ENCODE measurements around the gene MPHOSPH9. TPM values are rescaled to one million over a fixed set of nuclear protein-coding genes. Genes with fewer than 3 reads are reported as not detected.

Gene MPHOSPH9
- total RNA-seq, 2 donors from 2014 or later: 68.4 to 85.3 TPM

GRCh38 chr12:123229051-123229450 lies 3.9 kb downstream of the MPHOSPH9 start:
- TF ChIP-seq CTCF (conservative IDR thresholded peaks at IDR 0.05): no peak
- peaks cover 19% of the 10 kb centered on the region for H3K36me3 Mint-ChIP-seq (ENCODE audit: low read depth)

GRCh38 chr12:123227581-123228258 lies 5.2 kb downstream of the MPHOSPH9 start:
- Histone ChIP-seq H3K4me3 (ENCODE audit: low read length) (no peak overlapping the region), H3K9ac (ENCODE audit: extremely low read depth, low read length, poor library complexity, severe bottlenecking) (no peak overlapping the region), H3K27me3 (ENCODE audit: control insufficient read depth, insufficient read depth, low read length, poor library complexity, severe bottlenecking) (no peaks in the 10 kb centered on the region), H3K36me3 (ENCODE audit: control insufficient read depth, insufficient read depth, low read length) (peaks cover 20% of the 10 kb centered on the region), H3K9me3 (ENCODE audit: control insufficient read depth, low read length) (no peaks in the 10 kb centered on the region), H3K4me1 (ENCODE audit: control insufficient read depth, insufficient read depth, low read length) (no peaks in the 10 kb centered on the region), H3K27ac (ENCODE audit: low read depth, low read length) (no peak overlapping the region)
- DNase-seq: no peak
- H3K27me3 Mint-ChIP-seq (ENCODE audit: insufficient read depth): no peaks in the 10 kb centered on the region
- TF ChIP-seq CTCF (conservative IDR thresholded peaks at IDR 0.05): no peak
- no peaks in the 10 kb centered on the region for H3K9me3 Mint-ChIP-seq
- 74 to 77% methylated on average over 5 of the region's 5 CpGs for WGBS, 2 experiments (ENCODE audit: insufficient coverage in 1 of 2, insufficient read length in 1 of 2)
- no peak overlapping the region for H3K4me3 Mint-ChIP-seq
- H3K4me1 Mint-ChIP-seq: peaks cover 5% of the 10 kb centered on the region
- peaks cover 27% of the 10 kb centered on the region for H3K36me3 Mint-ChIP-seq (ENCODE audit: low read depth)
- H3K27ac Mint-ChIP-seq: no peak overlapping the region

More at GRCh38 chr12:123229051-123229450, 3.9 kb downstream of the MPHOSPH9 start:
- no peak overlapping the region for H3K27ac ChIP-seq (ENCODE audit: low read depth, low read length)
- H3K36me3 ChIP-seq (ENCODE audit: control insufficient read depth, insufficient read depth, low read length): peaks cover 19% of the 10 kb centered on the region
- no peak overlapping the region for H3K9ac ChIP-seq (ENCODE audit: extremely low read depth, low read length, poor library complexity, severe bottlenecking)
- no peaks in the 10 kb centered on the region for H3K27me3 Mint-ChIP-seq (ENCODE audit: insufficient read depth)
- H3K27me3 ChIP-seq (ENCODE audit: control insufficient read depth, insufficient read depth, low read length, poor library complexity, severe bottlenecking): no peaks in the 10 kb centered on the region
- no peaks in the 10 kb centered on the region for H3K9me3 ChIP-seq (ENCODE audit: control insufficient read depth, low read length)
- no peak for DNase-seq
- no peak overlapping the region for H3K27ac Mint-ChIP-seq
- peaks cover 5% of the 10 kb centered on the region for H3K4me1 Mint-ChIP-seq
- no peak overlapping the region for H3K4me3 ChIP-seq (ENCODE audit: low read length)
- H3K9me3 Mint-ChIP-seq: no peaks in the 10 kb centered on the region
- 87 to 93% methylated on average over 3 of the region's 3 CpGs for WGBS, 2 experiments (ENCODE audit: insufficient coverage in 1 of 2, insufficient read length in 1 of 2)
- H3K4me3 Mint-ChIP-seq: no peak overlapping the region
- H3K4me1 ChIP-seq (ENCODE audit: control insufficient read depth, insufficient read depth, low read length): no peaks in the 10 kb centered on the region

GRCh38 chr12:123225443-123225842 lies 7.5 kb downstream of the MPHOSPH9 start:
- H3K36me3 ChIP-seq (ENCODE audit: control insufficient read depth, insufficient read depth, low read length): peaks cover 39% of the 10 kb centered on the region
- H3K4me3 ChIP-seq (ENCODE audit: low read length): no peak overlapping the region
- H3K27me3 ChIP-seq (ENCODE audit: control insufficient read depth, insufficient read depth, low read length, poor library complexity, severe bottlenecking): no peaks in the 10 kb centered on the region
- no peaks in the 10 kb centered on the region for H3K9me3 ChIP-seq (ENCODE audit: control insufficient read depth, low read length)
- H3K4me1 ChIP-seq (ENCODE audit: control insufficient read depth, insufficient read depth, low read length): no peaks in the 10 kb centered on the region
- Mint-ChIP-seq H3K9me3 (no peaks in the 10 kb centered on the region), H3K27ac (no peak overlapping the region), H3K36me3 (ENCODE audit: low read depth) (peaks cover 41% of the 10 kb centered on the region), H3K4me1 (no peaks in the 10 kb centered on the region), H3K4me3 (no peak overlapping the region), H3K27me3 (ENCODE audit: insufficient read depth) (no peaks in the 10 kb centered on the region)
- TF ChIP-seq CTCF (conservative IDR thresholded peaks at IDR 0.05): no peak
- no peak overlapping the region for H3K9ac ChIP-seq (ENCODE audit: extremely low read depth, low read length, poor library complexity, severe bottlenecking)
- DNase-seq: no peak
- WGBS, 2 experiments (ENCODE audit: insufficient coverage in 1 of 2, insufficient read length in 1 of 2): 92 to 94% methylated on average over 2 of the region's 2 CpGs
- no peak overlapping the region for H3K27ac ChIP-seq (ENCODE audit: low read depth, low read length)

Measured in endodermal cell (in vitro differentiated cells).